ENCODE results near the gene SYNGAP1. TPM values are rescaled to one million over a fixed set of nuclear protein-coding genes. Genes with fewer than 3 reads are reported as not detected.
"Not testable (repeated sequence)": the region's sequence is repeated elsewhere in the genome, so short reads cannot be mapped to it uniquely, and the experiment has no call there.

Gene SYNGAP1
- total and polyA plus RNA-seq, 12 donors: 3.1 to 10.2 (median 5.7) TPM

- ATAC-seq (no peak), DNase-seq (no peak)
- H3K4me1 ChIP-seq: peaks cover 0 to 26% (median 0%) of the 10 kb centered on the region in 9 donors
- H3K4me3 ChIP-seq: no peak overlapping the region
- H3K36me3 ChIP-seq: peaks cover 0 to 14% (median 0%) of the 10 kb centered on the region in 9 donors
- H3K27me3 ChIP-seq: no peaks in the 10 kb centered on the region
- H3K9me3 ChIP-seq: no peaks in the 10 kb centered on the region
- intact Hi-C loops (cut with DNase I): loop anchor here in 1 of 10 donors (10.0 kb wide), 1 partner anchor 177 kb away; no protein-coding TSS in a partner anchor
- no peak overlapping the region for H3K27ac ChIP-seq
- no peak for TF ChIP-seq CTCF (IDR thresholded peaks at IDR 0.05)
- WGBS, 2 donors: 87 to 94% methylated on average over 1 of the region's 1 CpG
Measured at GRCh38 chr6:33397541-33397940, 22.3 kb upstream of the SYNGAP1 start.

- H3K27ac ChIP-seq, H3K27me3 ChIP-seq, ATAC-seq, DNase-seq, H3K9me3 ChIP-seq, H3K4me3 ChIP-seq: not testable (repeated sequence)
- intact Hi-C loops (cut with DNase I): loop anchor here in 1 of 10 donors (10.0 kb wide), 1 partner anchor 176 kb away; no protein-coding TSS in a partner anchor
- peaks cover 0 to 15% (median 0%) of the 10 kb centered on the region in 9 donors for H3K4me1 ChIP-seq
- H3K36me3 ChIP-seq: peaks cover 0 to 23% (median 0%) of the 10 kb centered on the region in 9 donors
- 96 to 97% methylated on average over 3 of the region's 3 CpGs for WGBS, 2 donors
Measured at GRCh38 chr6:33398601-33399000, 21.3 kb upstream of the SYNGAP1 start.

GRCh38 chr6:33399881-33400280, 20.0 kb upstream of the SYNGAP1 start:
- DNase-seq, H3K4me1 ChIP-seq, H3K27ac ChIP-seq, ATAC-seq, H3K27me3 ChIP-seq, H3K4me3 ChIP-seq, H3K9me3 ChIP-seq: not testable (repeated sequence)
- 93 to 96% methylated on average over 6 of the region's 6 CpGs for WGBS, 2 donors
- peaks cover 0 to 34% (median 0%) of the 10 kb centered on the region in 9 donors for H3K36me3 ChIP-seq
- intact Hi-C loops (cut with DNase I): loop anchor here in 1 of 10 donors (10.0 kb wide), 1 partner anchor 175 kb away; no protein-coding TSS in a partner anchor

- Histone ChIP-seq H3K36me3 (peaks cover 0 to 28% (median 0%) of the 10 kb centered on the region in 9 donors), H3K4me1 (peaks cover 0 to 3% (median 0%) of the 10 kb centered on the region in 9 donors), H3K9me3 (no peaks in the 10 kb centered on the region), H3K27ac (no peak overlapping the region), H3K4me3 (no peak overlapping the region), H3K27me3 (no peaks in the 10 kb centered on the region)
- no peak for DNase-seq
- TF ChIP-seq CTCF (IDR thresholded peaks at IDR 0.05): no peak
- 94 to 95% methylated on average over 17 of the region's 17 CpGs for WGBS, 2 donors
- ATAC-seq: no peak
- intact Hi-C loops (cut with DNase I): no loop called here
Measured at GRCh38 chr6:33404884-33405283, 15.0 kb upstream of the SYNGAP1 start.

- Histone ChIP-seq H3K27ac (no peak overlapping the region), H3K27me3 (no peaks in the 10 kb centered on the region), H3K9me3 (no peaks in the 10 kb centered on the region), H3K36me3 (peaks cover 0 to 28% (median 0%) of the 10 kb centered on the region in 9 donors), H3K4me1 (peaks cover 0 to 4% (median 0%) of the 10 kb centered on the region in 9 donors), H3K4me3 (no peak overlapping the region)
- no peak for DNase-seq
- no peak for TF ChIP-seq CTCF (IDR thresholded peaks at IDR 0.05)
- ATAC-seq: no peak
- WGBS, 2 donors: 94 to 97% methylated on average over 15 of the region's 15 CpGs
- intact Hi-C loops (cut with DNase I): no loop called here
Measured at GRCh38 chr6:33405386-33405940, 14.4 kb upstream of the SYNGAP1 start.
